ENCODE data around the gene NAP1L4.

DNA sequence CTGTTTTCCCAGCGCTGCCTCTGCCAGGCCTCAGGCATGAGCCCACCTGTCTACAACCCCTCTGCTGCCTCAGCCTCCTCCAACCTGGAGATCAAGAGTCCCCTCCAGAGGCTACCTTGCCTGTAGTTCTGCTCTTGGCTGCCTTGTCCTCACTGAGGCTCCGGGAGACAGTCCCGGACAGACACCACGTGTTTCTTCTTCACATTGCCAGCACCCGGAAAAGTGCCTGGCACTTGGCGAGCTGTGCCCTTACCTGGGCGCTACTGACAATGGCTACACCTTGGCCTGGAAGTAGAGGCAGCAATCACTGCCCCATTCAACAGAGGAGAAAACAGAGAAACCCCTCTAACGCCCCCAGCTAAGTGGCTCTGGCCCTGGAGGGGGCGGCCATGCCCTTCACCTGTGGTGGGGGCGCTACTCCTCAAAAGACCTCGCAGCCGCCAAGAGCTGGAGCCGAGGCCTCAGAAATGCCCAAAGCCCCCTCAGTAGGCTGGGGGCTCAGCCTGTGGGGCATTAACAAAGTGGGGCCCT lies 3.0 kb upstream of the NAP1L4 start:
- TF ChIP-seq, protein P1, sequence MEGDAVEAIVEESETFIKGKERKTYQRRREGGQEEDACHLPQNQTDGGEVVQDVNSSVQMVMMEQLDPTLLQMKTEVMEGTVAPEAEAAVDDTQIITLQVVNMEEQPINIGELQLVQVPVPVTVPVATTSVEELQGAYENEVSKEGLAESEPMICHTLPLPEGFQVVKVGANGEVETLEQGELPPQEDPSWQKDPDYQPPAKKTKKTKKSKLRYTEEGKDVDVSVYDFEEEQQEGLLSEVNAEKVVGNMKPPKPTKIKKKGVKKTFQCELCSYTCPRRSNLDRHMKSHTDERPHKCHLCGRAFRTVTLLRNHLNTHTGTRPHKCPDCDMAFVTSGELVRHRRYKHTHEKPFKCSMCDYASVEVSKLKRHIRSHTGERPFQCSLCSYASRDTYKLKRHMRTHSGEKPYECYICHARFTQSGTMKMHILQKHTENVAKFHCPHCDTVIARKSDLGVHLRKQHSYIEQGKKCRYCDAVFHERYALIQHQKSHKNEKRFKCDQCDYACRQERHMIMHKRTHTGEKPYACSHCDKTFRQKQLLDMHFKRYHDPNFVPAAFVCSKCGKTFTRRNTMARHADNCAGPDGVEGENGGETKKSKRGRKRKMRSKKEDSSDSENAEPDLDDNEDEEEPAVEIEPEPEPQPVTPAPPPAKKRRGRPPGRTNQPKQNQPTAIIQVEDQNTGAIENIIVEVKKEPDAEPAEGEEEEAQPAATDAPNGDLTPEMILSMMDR (IDR thresholded peaks at IDR 0.05; ENCODE audit: low read depth, low read length), result no peak
- TF ChIP-seq EZH2phosphoT487 (IDR thresholded peaks at IDR 0.05; ENCODE audit: low read depth), result no peak

Measured in OCI-LY3 (cell line).